Right atrium auricular region (tissue), 2 donors: ENCODE data around the gene KANSL1L. TPM values are rescaled to one million over a fixed set of nuclear protein-coding genes. Genes with fewer than 3 reads are reported as not detected.
"Not testable (repeated sequence)": the region's sequence is repeated elsewhere in the genome, so short reads cannot be mapped to it uniquely, and the experiment has no call there.

Source experiments
- DNase-seq: peaks from one replicate; pipeline ENCODE4 v3.0.0-alpha.2; 2019; ENCODE audit warnings: low spot score
- H3K27ac ChIP-seq, 2 donors: fragments of 200-600 bp; sonication (generic); 1 replicate in 1 of 2; 2 replicates in 1 of 2; pipeline ENCODE4 v1.5.1; 2016 to 2019
- H3K27me3 ChIP-seq, 2 donors: fragments of 200-600 bp; sonication (generic); one replicate each; pipeline versions ENCODE4 v1.5.1 to v1.6.0; 2017 to 2019
- H3K36me3 ChIP-seq: fragments of 200-600 bp; sonication (generic); one replicate; pipeline ENCODE4 v1.5.1; 2016
- H3K4me1 ChIP-seq, 2 donors: fragments of 200-600 bp; sonication (generic); one replicate each; pipeline versions ENCODE4 v1.5.1 to v1.6.0; 2017 to 2019
- H3K4me3 ChIP-seq, 2 donors: fragments of 200-600 bp; sonication (generic); 1 replicate in 1 of 2; 2 replicates in 1 of 2; pipeline ENCODE4 v1.5.1; 2017 to 2019; ENCODE audit warnings: mild to moderate bottlenecking in 1 of 2, moderate library complexity in 1 of 2
- H3K9me3 ChIP-seq, 2 donors: fragments of 200-600 bp; sonication (generic); one replicate each; pipeline ENCODE4 v1.5.1; 2019
- total RNA-seq, 2 donors: library from RNA; depleted of rRNA; stranded (reverse); fragments of >200 nt; gene quantifications; one replicate each; pipeline ENCODE4 v1.1.0, GENCODE V29; 2016
- TF ChIP-seq, protein P1 (sequence below), 2 donors: fragments of 200-600 bp; sonication (generic); IDR thresholded peaks; one replicate each; pipeline ENCODE4 v1.5.1; 2019; ENCODE audit warnings: antibody characterized with exemption in 2 of 2

KANSL1L gene
- total RNA-seq, 2 donors from 2014 or later, result 16.5 to 19.4 TPM

GRCh38 chr2:210180477-210180876 is 9.3 kb upstream of the KANSL1L start:
- Histone ChIP-seq H3K9me3 (peaks cover 0 to 20% of the 10 kb centered on the region in 2 donors), H3K4me3 (no peak overlapping the region), H3K27ac (no peak overlapping the region), H3K36me3 (no peaks in the 10 kb centered on the region), H3K4me1 (no peaks in the 10 kb centered on the region), H3K27me3 (no peaks in the 10 kb centered on the region)
- DNase-seq, result no peak
- TF ChIP-seq, protein P1, sequence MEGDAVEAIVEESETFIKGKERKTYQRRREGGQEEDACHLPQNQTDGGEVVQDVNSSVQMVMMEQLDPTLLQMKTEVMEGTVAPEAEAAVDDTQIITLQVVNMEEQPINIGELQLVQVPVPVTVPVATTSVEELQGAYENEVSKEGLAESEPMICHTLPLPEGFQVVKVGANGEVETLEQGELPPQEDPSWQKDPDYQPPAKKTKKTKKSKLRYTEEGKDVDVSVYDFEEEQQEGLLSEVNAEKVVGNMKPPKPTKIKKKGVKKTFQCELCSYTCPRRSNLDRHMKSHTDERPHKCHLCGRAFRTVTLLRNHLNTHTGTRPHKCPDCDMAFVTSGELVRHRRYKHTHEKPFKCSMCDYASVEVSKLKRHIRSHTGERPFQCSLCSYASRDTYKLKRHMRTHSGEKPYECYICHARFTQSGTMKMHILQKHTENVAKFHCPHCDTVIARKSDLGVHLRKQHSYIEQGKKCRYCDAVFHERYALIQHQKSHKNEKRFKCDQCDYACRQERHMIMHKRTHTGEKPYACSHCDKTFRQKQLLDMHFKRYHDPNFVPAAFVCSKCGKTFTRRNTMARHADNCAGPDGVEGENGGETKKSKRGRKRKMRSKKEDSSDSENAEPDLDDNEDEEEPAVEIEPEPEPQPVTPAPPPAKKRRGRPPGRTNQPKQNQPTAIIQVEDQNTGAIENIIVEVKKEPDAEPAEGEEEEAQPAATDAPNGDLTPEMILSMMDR (IDR thresholded peaks at IDR 0.05), result no peak

DNA sequence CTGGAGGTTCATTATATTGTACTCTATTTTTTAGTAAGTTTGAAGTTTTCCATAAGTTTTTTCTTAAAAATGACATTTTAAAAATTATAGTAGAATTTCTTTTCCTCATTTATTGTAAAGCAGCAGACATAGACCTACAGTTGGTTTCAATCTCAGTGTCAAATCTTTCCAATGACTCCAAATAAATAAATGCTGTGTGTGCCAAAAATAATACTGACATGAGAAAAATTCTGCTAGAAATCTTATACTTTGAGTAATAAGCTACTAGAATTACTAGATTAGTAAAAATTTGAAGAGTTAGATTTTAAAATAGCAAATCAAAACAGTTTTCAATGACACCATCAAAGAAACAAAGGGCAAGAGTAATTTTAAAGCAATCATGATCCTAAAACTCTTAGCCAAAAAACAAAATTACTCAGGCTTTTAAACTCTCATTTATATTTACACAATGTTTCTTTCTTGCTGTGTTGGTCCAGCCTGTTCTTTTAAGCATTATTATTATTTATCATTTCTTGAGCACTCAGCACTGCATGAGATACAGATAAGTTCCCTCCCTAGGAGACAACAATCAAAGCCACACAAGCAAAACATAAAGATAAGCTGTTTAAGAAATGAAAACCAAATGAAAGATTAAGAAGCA is 8.3 kb upstream of the KANSL1L start:
- H3K4me1 ChIP-seq, result no peaks in the 10 kb centered on the region
- no peak for DNase-seq
- no peak overlapping the region for H3K27ac ChIP-seq
- TF ChIP-seq, protein P1 (IDR thresholded peaks at IDR 0.05), result no peak
- H3K9me3 ChIP-seq, result peaks cover 0 to 10% of the 10 kb centered on the region in 2 donors
- H3K4me3 ChIP-seq, result no peak overlapping the region
- no peaks in the 10 kb centered on the region for H3K27me3 ChIP-seq
- no peaks in the 10 kb centered on the region for H3K36me3 ChIP-seq

- H3K27me3 ChIP-seq, result no peaks in the 10 kb centered on the region
- DNase-seq, result no peak
- TF ChIP-seq, protein P1 (IDR thresholded peaks at IDR 0.05), result no peak
- H3K4me3 ChIP-seq, result no peak overlapping the region
- H3K36me3 ChIP-seq, result no peaks in the 10 kb centered on the region
- H3K9me3 ChIP-seq, result no peaks in the 10 kb centered on the region
- H3K27ac ChIP-seq, result no peak overlapping the region
- H3K4me1 ChIP-seq, result peaks cover 0 to 3% of the 10 kb centered on the region in 2 donors
These were observed 6.6 kb upstream of the KANSL1L start for GRCh38 chr2:210177769-210178168.

- H3K9me3 ChIP-seq, H3K4me1 ChIP-seq, H3K36me3 ChIP-seq, H3K4me3 ChIP-seq, H3K27me3 ChIP-seq, H3K27ac ChIP-seq, DNase-seq: not testable (repeated sequence)
These were observed 5.9 kb upstream of the KANSL1L start for GRCh38 chr2:210177115-210177514.

DNA sequence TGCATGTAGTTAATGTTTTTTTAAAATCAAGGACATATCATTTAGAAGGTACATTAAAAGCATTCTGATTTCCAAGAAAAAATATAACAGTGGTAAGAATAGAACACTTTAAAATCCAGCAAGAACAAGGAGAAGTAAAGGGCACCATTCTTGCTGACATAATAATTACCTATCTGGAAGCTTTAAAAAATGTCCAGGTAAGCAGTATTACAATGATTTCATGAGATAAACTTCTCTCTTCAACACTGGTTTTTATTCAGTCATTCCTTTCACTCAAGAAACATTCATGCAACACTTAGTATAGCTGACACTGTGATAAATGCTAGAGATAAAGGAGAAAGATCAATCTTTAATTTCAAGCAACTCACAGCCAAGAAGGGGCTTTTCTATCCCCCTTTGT is 2.9 kb upstream of the KANSL1L start:
- peaks cover 0 to 13% of the 10 kb centered on the region in 2 donors for H3K4me1 ChIP-seq
- H3K36me3 ChIP-seq, result no peaks in the 10 kb centered on the region
- H3K27me3 ChIP-seq, result no peaks in the 10 kb centered on the region
- DNase-seq, result no peak
- H3K27ac ChIP-seq, result no peak overlapping the region
- H3K4me3 ChIP-seq, result no peak overlapping the region
- TF ChIP-seq, protein P1 (IDR thresholded peaks at IDR 0.05), result no peak
- H3K9me3 ChIP-seq, result no peaks in the 10 kb centered on the region

DNA sequence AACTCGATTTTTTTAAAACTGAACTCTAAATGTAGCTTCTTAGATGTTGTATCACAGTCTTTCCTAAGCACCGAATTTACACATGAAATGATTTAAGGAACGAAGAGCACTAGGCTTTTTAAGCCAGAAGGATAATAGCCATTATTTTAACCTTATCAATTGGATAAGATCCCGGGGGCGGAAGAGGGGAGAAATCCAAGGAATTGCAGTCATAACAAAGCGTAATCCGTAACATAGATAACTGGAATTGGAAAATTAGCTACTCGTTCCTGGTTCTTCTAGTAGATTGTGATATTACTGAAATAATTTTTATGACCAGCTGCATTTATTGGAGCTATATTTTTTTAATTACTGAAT is 988 bp upstream of the KANSL1L start:
- no peaks in the 10 kb centered on the region for H3K27me3 ChIP-seq
- H3K36me3 ChIP-seq, result no peaks in the 10 kb centered on the region
- H3K4me3 ChIP-seq, result peak overlapping the region; percentile 88 to 91
- H3K9me3 ChIP-seq, result no peaks in the 10 kb centered on the region
- H3K4me1 ChIP-seq, result peaks cover 0 to 29% of the 10 kb centered on the region in 2 donors
- peak overlapping the region; percentile 100 for H3K27ac ChIP-seq
- DNase-seq, result no peak
- TF ChIP-seq, protein P1 (IDR thresholded peaks at IDR 0.05), result no peak
